PC-9 (cell line): Measurements from ENCODE around the gene CXCR6. TPM values are rescaled to one million over a fixed set of nuclear protein-coding genes. Genes with fewer than 3 reads are reported as not detected.

Experiments
- BruUV-seq: library from RNA; stranded (reverse); fragments of 400-500 nt; replicated peaks from 2 replicates; lab custom pipeline; 2021; lab: Mats Ljungman, UMichigan
- CTCF ChIA-PET: fragments of 300-600 bp; sonication (Branson Sonifier 250); formaldehyde crosslinking; loops from one replicate; lab custom pipeline; 2022; ENCODE audit warnings: antibody characterized with exemption; lab: Charles Lee
- POLR2A ChIA-PET: fragments of 300-600 bp; sonication (Branson Sonifier 250); formaldehyde crosslinking; loops from one replicate; lab custom pipeline; 2022; ENCODE audit warnings: antibody characterized with exemption; ENCODE audit not compliant: unreplicated experiment; lab: Charles Lee
- DNase-seq, 2 experiments: peaks; one replicate each; pipeline versions ENCODE4 v3.0.0 to v3.0.0-alpha.2; 2015 to 2022; ENCODE audit warnings: mixed read lengths in 1 of 2
- H2AFZ ChIP-seq: fragments of 200-600 bp; sonication (generic); 2 replicates; pipeline ENCODE4 v1.8.1; 2017; ENCODE audit warnings: antibody characterized with exemption
- H3F3A ChIP-seq: fragments of 200-600 bp; sonication (generic); 2 replicates; pipeline ENCODE4 v1.8.1; 2017; ENCODE audit warnings: antibody characterized with exemption, mild to moderate bottlenecking, low read depth; ENCODE audit not compliant: insufficient read depth
- H3K27ac ChIP-seq: fragments of 200-600 bp; sonication (generic); 2 replicates; pipeline ENCODE4 v1.6.1; 2016; ENCODE audit warnings: mixed run types
- H3K27me3 ChIP-seq: fragments of 200-600 bp; sonication (generic); 2 replicates; pipeline ENCODE4 v1.6.1; 2016; ENCODE audit warnings: low read depth, mixed run types; ENCODE audit not compliant: insufficient read depth
- H3K36me3 ChIP-seq: fragments of 200-600 bp; sonication (generic); 2 replicates; pipeline ENCODE4 v1.6.1; 2016; ENCODE audit warnings: low read depth, mixed run types
- H3K4me1 ChIP-seq: fragments of 200-600 bp; sonication (generic); replicated peaks from 2 replicates; pipeline ENCODE4 v1.6.1; 2016; ENCODE audit warnings: mixed run types; ENCODE audit not compliant: insufficient read depth
- H3K4me2 ChIP-seq: fragments of 200-600 bp; sonication (generic); 2 replicates; pipeline ENCODE4 v1.6.1; 2017; ENCODE audit warnings: mixed run types
- H3K4me3 ChIP-seq: fragments of 200-600 bp; sonication (generic); 2 replicates; pipeline ENCODE4 v1.6.1; 2016; ENCODE audit warnings: mixed run types
- H3K79me2 ChIP-seq: fragments of 200-600 bp; sonication (generic); 2 replicates; pipeline ENCODE4 v1.6.1; 2017; ENCODE audit warnings: low read depth, mixed run types
- H3K9me2 ChIP-seq: fragments of 200-600 bp; sonication (generic); 2 replicates; pipeline ENCODE4 v1.8.1; 2017; ENCODE audit warnings: mild to moderate bottlenecking; ENCODE audit not compliant: insufficient read depth
- H3K9me3 ChIP-seq: fragments of 200-600 bp; sonication (generic); 2 replicates; pipeline ENCODE4 v1.8.1; 2016; ENCODE audit warnings: low read depth; ENCODE audit not compliant: insufficient read depth
- H4K20me1 ChIP-seq: fragments of 200-600 bp; sonication (generic); 2 replicates; pipeline ENCODE4 v1.8.1; 2017; ENCODE audit not compliant: insufficient read depth
- CTCF ChIP-seq: fragments of 200-600 bp; sonication (generic); conservative IDR thresholded peaks from 2 replicates; pipeline ENCODE4 v1.6.1; 2017; ENCODE audit warnings: mixed run types, antibody characterized with exemption, mild to moderate bottlenecking, moderate library complexity
- EZH2 ChIP-seq: fragments of 200-600 bp; sonication (generic); IDR thresholded peaks from 2 replicates; pipeline ENCODE4 v1.8.0; 2017; ENCODE audit warnings: antibody characterized with exemption, low read depth
- intact Hi-C: fragments of 100-400 bp; cut with micrococcal nuclease; formaldehyde crosslinking; loops from one replicate; pipeline ENCODE4 v1.10.0; 2022; ENCODE audit not compliant: unreplicated experiment
- total RNA-seq: library from RNA; stranded (reverse); gene quantifications from 2 replicates; pipeline ENCODE4 v1.2.3, GENCODE V29; 2021

The CXCR6 gene
- total RNA-seq, 1 experiment from 2014 or later, result 0.74 TPM

GRCh38 chr3:45933591-45933990 lies 9.7 kb upstream of the CXCR6 start:
- Histone ChIP-seq H3K4me1 (no peaks in the 10 kb centered on the region), H3K4me2 (no peak overlapping the region), H3F3A (no peaks in the 10 kb centered on the region), H3K9me2 (no peaks in the 10 kb centered on the region), H3K27me3 (no peaks in the 10 kb centered on the region), H3K27ac (no peak overlapping the region), H3K4me3 (no peak overlapping the region), H3K79me2 (no peaks in the 10 kb centered on the region), H4K20me1 (no peaks in the 10 kb centered on the region), H3K36me3 (peaks cover 11% of the 10 kb centered on the region), H2AFZ (no peak overlapping the region), H3K9me3 (no peaks in the 10 kb centered on the region)
- BruUV-seq, result no TSS peak
- ChIA-PET POLR2A (no interaction called here), CTCF (interaction anchor here (0.6 kb wide), 2 partner anchors 29 to 217 kb away, joined by 3 to 5 read pairs; no protein-coding TSS in a partner anchor)
- TF ChIP-seq CTCF (no peak), EZH2 (no peak)
- intact Hi-C loops, result loop anchor here (5.0 to 10.0 kb wide), 2 partner anchors 91 to 899 kb away; partner anchors contain the start of gene LZTFL1
- DNase-seq, result no peak

GRCh38 chr3:45936261-45936660 lies 7.0 kb upstream of the CXCR6 start:
- Histone ChIP-seq H3K36me3 (peaks cover 11% of the 10 kb centered on the region), H3K27me3 (no peaks in the 10 kb centered on the region), H3K4me3 (no peak overlapping the region), H2AFZ (no peak overlapping the region), H4K20me1 (no peaks in the 10 kb centered on the region), H3K79me2 (no peaks in the 10 kb centered on the region), H3K9me2 (no peaks in the 10 kb centered on the region), H3K27ac (no peak overlapping the region), H3K4me1 (peaks cover 8% of the 10 kb centered on the region; the same call in 1 of the 2 replicates), H3K4me2 (no peak overlapping the region), H3F3A (no peaks in the 10 kb centered on the region; the same call in 1 of the 2 replicates), H3K9me3 (no peaks in the 10 kb centered on the region)
- no TSS peak for BruUV-seq
- ChIA-PET CTCF (no interaction called here), POLR2A (no interaction called here)
- intact Hi-C loops, result loop anchor here (5.0 to 10.0 kb wide), 2 partner anchors 506 to 901 kb away; no protein-coding TSS in a partner anchor
- no peak for DNase-seq
- TF ChIP-seq CTCF, result no peak
- TF ChIP-seq EZH2, result no peak

GRCh38 chr3:45937206-45938042 lies 5.8 kb upstream of the CXCR6 start:
- TF ChIP-seq EZH2 (no peak), CTCF (no peak)
- CTCF ChIA-PET, result no interaction called here
- POLR2A ChIA-PET, result no interaction called here

More at GRCh38 chr3:45937206-45938042, 5.8 kb upstream of the CXCR6 start:
- H3K4me2 ChIP-seq, result no peak overlapping the region
- intact Hi-C loops, result loop anchor here (1.0 to 10.0 kb wide), 4 partner anchors 271 to 903 kb away; partner anchors contain the start of gene CCR1
- H3K4me1 ChIP-seq, result peaks cover 8% of the 10 kb centered on the region; the same call in 1 of the 2 replicates
- H2AFZ ChIP-seq, result no peak overlapping the region
- H4K20me1 ChIP-seq, result no peaks in the 10 kb centered on the region
- H3K9me3 ChIP-seq, result no peaks in the 10 kb centered on the region
- no peak for DNase-seq
- H3K9me2 ChIP-seq, result no peaks in the 10 kb centered on the region
- no peak overlapping the region for H3K27ac ChIP-seq
- BruUV-seq, result no TSS peak
- H3K27me3 ChIP-seq, result no peaks in the 10 kb centered on the region
- no peaks in the 10 kb centered on the region; the same call in 1 of the 2 replicates for H3F3A ChIP-seq
- H3K79me2 ChIP-seq, result no peaks in the 10 kb centered on the region
- no peak overlapping the region for H3K4me3 ChIP-seq
- peaks cover 11% of the 10 kb centered on the region for H3K36me3 ChIP-seq
